HG02973 (cell line): ENCODE data around the gene UCKL1.

Experiments used
- ATAC-seq: cut with Tn5 transposase; IDR thresholded peaks from one replicate; pipeline ENCODE4 v1.9.1; 2021; ENCODE audit warnings: moderate library complexity; ENCODE audit not compliant: unreplicated experiment

The UCKL1 gene

DNA sequence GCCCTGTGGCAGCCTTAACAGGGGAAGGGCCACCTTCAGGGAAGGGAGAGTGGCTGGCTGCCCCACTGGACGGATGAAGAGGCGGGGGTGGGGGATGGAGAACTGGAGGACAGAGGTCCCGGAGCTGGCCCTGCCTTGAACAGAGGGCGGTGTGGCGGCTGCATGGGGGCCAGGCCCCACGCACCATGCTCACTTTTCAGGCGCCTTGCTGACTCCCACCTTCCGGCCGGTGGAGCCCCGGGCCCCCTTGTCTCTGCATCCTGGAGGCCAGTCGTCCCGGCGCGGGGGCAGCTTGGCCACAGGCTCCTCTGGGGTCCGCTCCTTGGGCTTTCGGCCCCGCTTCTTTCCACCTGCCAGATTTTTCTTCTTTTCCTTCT, 3.5 kb upstream of the UCKL1 start:
- no peak for ATAC-seq

DNA sequence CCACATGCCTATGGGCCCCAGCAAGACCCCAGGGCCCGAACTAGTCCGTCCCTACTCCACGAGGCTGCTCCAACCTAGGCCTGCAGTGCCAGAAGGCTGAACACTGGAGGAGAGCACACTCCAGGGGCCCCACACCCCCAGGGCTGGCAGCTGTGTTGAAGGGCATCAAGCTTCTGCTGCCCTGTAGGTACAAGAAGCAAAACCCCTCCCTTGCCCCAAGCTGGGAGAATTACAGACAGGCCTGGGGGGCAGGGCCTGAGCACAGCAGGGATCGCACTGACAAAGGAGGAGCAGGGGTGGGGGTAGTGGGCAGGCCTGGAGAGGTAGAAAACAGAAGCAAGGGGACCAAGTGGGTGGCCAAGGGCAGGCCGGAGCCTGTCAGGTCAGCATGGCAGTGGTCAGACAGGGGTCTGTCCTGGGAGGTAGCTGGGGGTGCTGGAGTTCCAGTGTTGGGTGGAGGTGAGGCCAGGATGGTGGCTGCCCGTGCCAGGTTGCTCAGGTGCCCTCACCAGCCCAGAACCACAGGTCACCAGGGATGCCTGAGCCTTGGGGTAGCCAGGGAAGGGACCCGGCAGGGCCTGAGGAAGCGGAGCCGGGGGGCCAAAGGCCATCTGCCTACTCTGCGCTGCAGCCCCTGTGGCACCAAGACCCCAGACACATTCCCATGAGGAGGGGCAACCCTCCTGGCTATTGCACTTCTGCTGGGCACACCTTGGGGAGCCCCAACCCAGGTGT, 2.9 kb upstream of the UCKL1 start:
- no peak for ATAC-seq

DNA sequence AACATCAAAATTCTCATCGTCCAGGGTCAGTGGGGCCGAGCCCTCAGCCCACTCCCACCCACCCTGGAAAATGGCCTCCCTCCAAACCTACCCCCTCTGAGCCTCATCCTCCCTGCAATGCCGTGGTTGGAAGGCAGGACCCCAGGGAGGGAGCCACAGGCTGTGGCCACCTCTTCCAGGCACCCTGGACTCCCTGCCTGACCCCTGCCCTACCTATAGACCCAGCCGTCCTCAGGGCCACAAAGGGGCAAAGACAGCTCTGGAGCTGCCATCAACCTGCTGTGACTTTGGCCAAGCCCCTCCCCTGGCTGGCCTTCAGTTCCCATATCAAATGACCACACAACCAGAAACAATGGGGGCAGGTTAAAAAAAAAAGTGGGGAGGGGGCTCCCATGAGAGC, 2.3 kb upstream of the UCKL1 start:
- no peak for ATAC-seq

DNA sequence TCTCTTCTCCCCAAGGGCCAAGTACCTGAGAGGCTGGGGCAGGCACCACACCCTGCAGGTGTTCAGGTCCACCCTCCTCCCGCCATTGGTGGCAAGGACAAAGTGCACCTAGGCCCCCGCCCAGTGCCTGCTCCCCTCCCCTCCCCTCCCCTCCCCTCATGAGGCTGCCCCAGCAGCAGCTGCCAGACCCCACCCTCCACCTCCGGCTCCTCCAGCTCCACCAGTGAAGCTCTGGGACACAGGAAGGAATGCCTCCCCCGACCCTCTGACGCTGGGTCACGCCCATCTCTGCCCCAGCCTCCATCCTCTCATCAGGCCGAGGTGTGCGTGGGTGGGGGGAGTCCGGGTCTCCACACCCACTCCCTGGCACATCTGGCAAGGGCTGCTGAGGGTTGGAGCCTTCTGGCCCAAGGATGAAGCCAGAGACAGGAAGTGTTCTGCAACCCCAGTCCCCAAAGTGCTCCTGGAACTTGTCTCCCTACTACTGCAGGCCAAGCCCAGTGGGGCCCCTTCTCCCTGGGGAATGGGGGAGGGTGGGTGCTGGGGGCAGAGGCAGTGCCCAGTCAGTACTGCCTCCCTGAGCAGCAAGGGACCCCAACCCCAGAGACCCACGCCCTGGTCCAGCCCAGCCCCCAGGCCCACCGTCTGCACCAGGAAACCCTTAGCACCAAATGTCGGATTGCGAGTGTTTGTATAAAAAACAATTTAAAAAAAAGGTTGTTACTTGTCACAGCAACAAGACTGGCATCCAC, 1.6 kb upstream of the UCKL1 start:
- ATAC-seq, result no peak

DNA sequence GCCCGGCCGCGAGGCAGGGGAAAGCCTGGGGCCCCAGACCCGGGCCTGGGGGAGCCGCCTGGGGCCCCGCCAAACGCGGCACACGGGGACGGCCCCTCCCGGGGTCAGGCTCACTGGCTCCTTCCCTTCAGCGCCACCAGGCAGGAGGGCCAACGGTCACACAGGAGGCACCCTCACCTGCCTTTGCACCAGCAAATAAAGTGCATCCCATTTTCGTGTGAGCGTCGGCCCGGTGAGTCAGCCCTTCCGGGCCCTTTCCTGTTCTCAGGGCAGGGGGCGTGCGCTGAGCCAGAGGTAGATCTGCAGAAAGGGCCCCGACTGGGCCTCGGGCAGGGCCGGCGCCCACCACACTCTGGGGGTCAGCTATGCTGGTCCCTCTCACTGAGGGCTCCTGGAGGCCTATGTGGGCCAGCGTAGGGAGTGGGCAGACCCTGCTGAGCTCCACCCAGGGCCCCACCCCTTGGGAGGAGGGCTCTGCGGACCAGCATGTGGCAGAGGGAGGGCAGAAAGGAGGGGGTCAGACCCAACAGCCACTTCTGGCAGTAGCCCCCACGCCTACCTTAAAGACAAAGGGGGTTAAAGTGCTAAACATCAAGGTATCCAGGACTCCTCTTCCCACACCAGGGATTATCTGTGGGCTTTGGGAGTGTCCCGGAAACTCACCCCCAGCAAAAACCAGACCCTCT, 931 bp upstream of the UCKL1 start:
- no peak for ATAC-seq

DNA sequence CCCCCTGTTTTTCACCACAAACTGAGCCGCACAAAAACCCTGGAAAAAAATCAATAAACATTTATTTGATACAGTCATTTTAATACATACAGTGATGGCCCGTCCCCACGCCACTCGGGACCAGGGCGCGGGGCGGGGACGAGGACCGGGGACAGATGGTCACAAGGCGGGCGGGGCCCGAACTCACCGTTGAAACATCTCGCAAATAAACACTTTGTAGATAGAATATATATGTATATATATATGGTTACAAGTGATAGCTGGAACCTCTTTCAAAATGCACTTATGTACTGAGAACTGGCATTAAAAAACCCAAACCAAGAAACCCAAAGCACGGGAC, 418 bp upstream of the UCKL1 start:
- no peak for ATAC-seq

DNA sequence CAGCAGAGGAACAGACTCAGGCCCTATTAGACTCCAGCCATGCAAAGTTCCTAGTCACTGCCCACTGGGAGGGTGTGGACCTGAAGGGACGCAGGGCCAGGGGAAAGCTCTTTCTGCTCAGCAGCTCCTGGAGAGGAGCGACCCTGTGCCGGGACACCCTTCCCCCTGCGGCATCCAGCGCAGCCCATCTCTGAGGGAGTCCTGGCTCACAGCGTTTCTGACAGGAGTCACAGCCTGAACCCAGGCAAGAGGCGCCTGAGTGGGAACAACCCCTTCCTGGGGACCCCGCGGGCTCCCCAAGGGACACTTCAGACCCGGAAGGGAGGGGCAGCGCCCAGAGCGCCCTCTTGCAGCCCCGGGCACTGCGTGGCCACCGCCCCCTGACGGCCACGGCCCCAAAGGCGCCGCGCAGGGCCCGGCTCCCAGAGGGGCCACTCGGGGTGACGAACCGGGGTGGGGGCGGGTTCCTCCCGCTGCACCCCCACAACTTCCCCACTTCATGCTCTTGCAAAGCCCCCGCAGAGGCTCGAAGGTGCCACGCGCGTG, 862 bp downstream of the UCKL1 start:
- ATAC-seq, result no peak

DNA sequence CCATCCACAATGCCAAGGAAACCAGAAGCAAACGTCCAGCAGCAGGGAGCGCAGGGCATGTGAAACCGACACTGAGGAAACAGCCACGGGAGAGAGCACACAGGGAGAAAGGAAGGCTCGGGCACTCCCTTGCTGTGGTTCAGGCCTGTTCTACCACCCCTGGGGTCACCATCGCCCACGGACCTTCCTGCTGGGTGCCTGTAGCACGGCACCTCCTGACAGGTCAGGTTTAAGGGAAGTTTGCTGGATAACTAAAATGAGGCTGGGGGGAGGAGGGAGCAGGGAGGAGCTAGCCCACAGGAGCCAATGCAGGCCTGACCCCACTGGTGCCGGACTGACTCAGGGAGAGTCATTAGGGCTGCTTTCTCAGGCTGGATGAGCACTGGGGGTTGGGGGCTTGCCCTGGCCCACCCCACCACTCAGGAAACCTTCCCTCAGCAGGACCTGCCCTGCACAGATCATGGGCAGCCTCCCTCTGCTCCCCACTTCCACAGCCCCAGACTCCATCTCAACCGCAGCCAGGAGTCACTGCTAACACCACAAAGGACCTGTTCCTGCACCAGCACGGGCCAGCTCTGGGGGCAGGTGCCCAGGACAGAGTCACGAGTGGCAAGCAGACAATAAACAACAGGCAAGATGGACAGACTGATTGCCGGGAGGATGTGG, 2.3 kb downstream of the UCKL1 start:
- no peak for ATAC-seq

DNA sequence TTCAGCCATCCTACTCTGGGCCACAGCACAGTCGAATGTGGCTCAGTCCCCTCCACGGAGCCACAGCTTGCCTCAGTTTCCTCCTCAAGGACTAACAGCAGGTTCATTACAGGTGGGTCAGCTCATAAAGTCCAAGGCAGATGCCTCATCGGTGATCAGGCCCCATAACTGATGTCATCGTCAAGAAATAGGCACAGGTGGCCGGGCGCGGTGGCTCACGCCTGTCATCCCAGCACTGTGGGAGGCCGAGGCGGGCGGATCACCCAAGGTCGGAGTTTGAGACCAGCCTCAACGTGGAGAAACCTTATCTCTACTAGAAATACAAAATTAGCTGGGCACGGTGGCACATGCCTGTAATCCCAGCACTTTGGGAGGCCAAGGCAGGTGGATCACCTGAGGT, 3.4 kb downstream of the UCKL1 start:
- no peak for ATAC-seq

DNA sequence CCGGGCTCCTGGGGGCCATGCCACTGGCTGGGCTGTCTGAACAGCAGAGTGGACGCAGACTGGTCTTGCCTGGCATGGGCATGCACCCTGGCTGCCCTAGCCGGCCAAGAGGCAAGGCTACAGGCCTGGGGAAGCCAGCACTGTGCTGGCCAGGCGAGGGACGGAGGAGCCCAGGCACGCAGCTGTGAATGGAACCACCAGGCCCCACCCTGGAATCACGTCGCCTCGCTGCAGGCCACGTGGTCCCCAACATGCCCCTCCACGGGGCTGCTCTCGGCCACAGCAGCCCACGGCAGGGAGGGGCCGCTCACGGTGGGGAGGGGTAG, 4.0 kb downstream of the UCKL1 start:
- no peak for ATAC-seq

DNA sequence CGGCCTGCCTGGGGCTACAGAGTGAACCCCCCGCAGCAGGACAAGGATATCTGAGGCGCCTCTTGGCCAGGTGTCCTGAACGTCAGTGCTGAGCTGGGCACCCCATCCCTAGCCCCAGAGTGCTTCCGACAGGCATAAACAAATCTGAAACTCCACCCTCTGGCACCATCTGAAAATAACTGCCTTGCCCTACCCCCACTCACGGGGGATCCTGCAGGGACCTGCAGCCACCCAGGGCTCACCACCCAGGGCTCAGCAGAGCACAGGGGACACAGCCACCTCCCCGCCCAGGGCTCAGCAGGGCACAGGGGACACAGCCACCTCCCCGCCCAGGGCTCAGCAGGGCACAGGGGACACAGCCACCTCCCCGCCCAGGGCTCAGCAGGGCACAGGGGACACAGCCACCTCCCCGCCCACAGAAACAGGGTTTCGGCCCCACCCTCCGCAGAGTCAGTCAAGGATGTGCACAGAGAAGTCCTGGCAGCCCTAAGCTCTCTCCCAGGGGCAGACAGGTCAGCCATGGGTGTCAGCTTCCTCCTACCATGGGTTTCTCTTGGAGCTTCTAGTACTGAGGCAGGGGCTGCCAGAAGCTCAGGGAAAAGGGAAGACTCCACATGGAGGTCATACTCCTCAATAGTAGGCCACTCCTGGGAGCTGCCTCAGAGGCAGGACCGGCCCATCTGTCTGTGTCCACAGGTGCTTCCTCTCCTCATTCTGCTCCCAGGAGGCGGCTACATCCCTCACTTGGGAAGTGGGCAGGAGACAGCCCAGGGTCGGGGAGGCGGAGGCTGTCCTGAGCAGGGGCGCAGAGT, 4.6 kb downstream of the UCKL1 start:
- no peak for ATAC-seq

DNA sequence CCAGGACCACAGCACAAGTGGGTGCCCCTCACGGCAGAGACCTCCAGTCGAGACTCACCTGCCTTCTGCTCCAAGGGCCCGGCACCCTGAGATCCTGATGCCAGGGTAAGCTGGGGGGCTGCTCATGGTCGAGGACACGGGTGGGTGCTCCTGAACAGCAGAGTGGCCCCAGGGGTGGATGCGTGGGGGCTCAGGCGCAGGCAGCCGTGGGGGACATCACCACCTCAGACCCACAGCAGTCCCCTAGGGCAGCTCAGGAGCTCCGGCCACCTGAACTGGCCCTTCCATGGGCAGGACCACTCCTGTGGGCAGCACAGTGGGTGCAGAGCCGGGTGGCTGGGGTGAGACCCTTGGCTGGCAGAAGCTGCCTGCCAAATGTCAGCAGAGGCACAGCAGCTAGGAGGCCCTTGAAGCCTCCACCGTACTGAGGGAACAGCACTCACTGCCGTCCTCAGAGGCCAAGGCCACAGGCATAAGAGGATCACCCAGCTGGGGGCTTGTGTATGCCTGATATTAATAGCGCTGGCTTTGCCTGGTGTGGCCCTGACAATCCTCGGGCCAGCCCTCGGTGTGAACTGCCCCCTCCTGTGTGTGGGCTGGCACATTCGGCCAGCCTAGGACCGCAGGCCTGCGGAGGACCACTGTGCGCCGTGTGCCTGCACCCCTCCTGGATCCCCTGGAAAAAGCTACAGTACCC, 5.4 kb downstream of the UCKL1 start:
- ATAC-seq, result no peak

DNA sequence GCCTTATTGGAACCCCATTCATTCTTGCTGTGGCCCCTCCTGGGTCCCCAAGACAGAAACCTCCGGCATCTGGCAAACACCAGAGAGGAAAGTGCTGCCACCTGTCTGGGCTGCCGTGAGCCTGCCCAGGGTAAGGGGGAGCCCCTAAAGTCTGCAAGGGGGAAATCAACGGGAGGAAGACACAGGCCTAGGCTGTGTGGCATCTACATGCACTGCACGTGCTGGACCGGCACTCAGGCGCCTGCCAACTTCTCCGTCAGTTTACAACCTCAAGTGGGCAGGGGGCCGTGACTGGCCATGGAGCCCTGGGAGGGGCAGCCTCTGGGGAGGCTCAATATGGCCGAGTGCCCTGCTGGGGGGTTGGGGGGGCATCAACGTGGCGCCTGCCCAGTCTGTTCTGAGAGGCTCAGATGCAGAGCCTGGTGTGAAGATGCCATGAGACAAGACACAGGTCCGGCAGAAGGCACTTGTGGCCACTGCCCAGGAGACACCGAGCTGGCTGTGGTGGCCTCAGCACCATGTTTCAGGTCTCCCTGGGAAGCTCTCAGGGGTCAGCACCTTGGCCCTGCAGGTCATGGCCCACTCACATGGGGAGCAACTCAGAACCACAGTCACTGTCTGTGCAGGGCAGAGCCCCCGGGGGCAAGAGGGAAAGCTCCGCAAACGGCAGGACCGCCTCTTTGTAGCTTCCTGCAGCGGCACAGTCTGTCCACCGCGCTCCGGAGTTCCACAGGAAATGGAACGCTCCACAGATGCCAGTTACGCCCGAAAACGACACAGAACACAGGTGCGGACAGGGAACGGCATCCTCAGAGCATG, 8.4 kb downstream of the UCKL1 start:
- ATAC-seq, result no peak

DNA sequence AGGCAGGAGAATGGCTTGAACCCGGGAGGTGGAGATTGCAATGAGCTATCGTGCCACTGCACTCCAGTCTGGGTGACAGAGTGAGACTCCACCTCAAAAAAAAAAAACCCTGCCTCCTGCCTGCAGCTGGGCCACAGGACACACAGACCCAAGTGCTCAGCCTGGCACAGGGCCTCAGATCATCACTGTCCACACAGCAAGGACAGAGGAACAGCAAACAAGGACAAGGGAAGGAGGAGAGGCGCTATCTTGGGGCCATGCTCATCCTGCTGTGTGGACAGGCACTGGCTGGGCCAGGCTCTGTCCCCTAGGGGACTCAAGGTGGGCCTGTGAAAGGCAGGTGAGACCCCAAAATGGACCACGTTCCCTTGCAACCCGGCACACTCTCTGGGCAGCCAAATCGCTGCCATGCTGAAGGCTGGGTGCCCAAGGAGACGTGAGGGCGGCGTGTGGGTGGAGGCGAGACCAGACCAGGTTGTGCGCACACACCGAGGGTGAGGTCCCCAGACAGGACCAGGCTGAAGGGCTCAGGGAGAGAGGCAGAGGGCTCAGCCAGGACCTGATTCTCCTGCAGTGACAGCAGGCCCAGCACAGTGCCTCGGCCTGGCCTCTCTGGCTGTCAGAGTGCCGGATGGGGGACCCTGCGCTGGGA, 9.1 kb downstream of the UCKL1 start:
- ATAC-seq, result no peak

DNA sequence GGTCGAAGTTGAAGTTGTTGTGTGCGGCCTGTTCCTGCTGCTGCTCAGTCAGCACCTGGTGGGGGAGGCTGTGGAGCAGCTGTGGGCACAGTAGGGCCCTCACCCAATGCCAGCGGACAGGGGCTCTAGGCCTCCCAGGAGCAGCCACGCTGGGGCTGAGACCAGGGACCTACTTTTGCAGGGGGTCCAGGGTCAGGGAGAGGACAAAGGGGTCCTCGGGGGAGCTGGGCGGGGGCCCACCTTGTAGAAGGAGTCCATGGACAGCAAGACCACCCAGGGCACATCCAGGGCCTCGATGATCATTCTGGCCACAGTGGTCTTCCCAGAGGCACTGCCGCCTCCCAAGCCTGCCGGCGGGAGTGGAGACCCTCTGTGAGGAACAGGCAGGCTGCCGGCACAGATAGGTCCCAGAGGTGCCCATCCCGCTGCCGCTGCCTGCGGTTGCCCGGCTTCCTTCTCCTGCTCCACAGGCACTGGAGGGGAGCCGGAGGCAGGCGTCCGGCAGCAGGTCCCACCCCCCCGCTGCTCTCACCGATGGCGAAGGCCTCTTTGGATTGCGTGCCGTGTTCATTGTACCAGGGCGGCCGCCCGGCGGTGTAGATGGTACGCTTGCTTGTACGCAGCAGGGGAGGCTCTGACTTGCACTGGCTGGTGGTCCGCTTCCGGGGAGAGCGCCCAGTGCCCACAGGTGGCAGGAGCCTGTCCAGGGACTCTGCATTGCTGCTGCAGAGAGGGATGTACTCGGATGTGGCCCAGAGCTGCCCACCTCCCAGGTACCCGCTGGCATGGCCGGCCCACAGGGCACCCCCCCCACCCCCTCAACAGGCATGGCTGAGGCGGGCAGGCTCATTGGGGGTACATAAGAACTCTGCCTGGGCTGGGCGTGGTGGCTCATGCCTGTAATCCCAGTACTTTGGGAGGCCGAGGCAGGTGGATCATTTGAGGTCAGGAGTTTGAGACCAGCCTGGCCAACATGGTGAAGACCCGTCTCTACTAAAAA, 10.0 kb downstream of the UCKL1 start:
- no peak for ATAC-seq

DNA sequence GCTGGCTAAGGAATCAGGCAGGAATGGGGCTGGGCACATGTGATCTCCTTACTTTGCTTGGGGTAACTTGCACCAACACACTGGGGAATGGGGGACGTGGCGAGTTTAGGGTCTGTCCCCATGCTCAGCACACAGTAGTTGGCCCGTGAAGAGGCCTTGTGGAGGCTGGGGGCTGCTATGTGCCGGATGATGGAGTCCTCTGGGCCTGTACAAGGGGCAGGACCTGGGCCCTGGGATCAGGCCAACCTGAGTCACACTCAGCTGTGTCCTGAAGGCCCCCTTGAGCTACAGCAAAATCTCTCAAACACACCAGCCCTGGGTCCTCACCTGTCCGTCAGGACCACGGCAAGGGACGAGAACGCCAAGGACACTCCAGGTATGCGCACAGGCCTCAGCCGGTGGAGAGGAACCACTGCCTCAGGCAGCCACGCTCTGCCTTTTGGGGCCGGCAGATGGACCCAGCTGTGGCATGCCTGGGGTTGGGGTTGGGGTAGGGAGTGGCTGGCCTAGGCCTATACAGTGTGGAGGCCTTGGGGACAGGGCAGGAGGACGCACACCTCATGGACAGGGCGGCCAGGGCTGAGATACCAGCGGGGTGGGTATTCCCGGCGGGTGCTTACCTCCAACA, 11.1 kb downstream of the UCKL1 start:
- no peak for ATAC-seq
